Mesenteric fat pad (tissue), 1 donor: ENCODE data around the gene TSEN54. TPM values are rescaled to one million over a fixed set of nuclear protein-coding genes. Genes with fewer than 3 reads are reported as not detected.

ENCODE experiments used
- DNase-seq: peaks from one replicate; pipeline ENCODE4 v3.0.0-alpha.2; 2020; ENCODE audit warnings: low spot score
- microRNA-seq: library from miRNA; unstranded; fragments of <30 nt; microRNA quantifications from one replicate; pipeline ENCODE4 v1.2.0, GENCODE V29; 2020; ENCODE audit warnings: borderline number of aligned reads
- total RNA-seq: library from RNA; stranded (reverse); fragmentation: NEBNext Ultra II Directional; extraction: Animal tissue kit (Norgen Biotek cat#: 25700); gene quantifications from one replicate; pipeline ENCODE4 v1.2.1, GENCODE V29; 2021
- donor health status: DM: yes; HTN: yes; CAD: no.

TSEN54 gene
- total RNA-seq, 1 donor from 2014 or later = 13.7 TPM

DNA sequence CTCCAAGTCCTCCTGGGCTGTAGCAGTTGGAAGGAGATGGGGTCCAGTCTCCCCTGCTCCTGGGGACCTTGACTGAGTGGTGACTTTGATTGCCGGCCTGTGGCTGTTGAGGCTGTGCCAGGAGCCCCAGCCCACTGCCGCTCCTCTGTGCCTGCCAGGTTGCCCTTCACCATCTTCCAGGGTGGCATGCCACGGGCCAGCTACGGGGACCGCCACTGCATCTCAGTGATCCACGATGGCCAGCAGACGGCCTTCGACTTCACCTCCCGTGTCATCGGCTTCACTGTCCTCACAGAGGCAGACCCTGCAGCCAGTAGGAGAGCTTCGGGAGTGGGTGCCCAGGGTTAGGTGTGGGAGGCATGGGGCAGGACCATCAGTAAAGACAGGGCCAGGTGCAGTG, 47.9 kb downstream of the TSEN54 start:
- no peak for DNase-seq

DNA sequence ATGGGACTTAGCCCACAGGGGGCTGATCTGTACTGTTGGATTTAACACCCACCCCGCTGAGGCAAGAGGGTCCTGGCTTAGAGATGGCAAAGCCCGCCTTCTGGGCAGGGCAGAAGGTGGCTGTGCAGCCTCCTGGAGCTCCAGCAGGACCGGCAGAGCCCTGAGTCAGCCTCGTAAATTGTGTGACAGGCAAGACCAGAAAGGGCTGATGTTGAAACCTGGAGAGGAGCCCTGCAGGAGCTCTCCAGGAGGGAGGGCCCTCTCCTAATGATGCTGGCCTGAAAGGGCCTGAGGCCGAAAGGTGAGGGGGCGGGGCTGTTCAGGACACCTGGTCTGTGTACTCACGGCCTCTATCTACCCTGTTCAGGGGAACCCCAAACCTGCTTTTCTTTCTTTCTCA, 48.7 kb downstream of the TSEN54 start:
- no peak for DNase-seq

- DNase-seq = no peak
Measured at GRCh38 chr17:75565618-75566017, 49.3 kb downstream of the TSEN54 start.

DNA sequence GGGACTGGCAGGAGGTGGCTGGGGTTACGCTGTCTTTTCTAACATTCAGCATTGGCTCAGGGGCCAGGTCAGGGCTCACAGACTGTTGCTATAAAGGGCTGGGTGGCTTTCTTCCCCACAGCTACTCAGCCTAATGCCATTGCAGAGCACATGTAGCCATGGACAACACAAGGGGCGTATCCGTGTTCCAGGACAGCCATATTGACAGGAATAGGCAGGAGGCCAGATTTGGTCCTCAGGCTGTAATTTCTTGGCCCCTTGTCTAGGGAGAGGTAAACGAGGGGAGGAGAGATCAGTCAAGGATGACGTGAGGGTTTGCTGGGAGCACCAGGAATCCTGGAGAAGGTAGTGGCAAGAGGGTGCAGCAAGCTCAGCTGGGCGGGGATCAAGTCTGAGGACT, 50.1 kb downstream of the TSEN54 start:
- no peak for DNase-seq

GRCh38 chr17:75566834-75567233, 50.5 kb downstream of the TSEN54 start:
- DNase-seq = no peak

DNA sequence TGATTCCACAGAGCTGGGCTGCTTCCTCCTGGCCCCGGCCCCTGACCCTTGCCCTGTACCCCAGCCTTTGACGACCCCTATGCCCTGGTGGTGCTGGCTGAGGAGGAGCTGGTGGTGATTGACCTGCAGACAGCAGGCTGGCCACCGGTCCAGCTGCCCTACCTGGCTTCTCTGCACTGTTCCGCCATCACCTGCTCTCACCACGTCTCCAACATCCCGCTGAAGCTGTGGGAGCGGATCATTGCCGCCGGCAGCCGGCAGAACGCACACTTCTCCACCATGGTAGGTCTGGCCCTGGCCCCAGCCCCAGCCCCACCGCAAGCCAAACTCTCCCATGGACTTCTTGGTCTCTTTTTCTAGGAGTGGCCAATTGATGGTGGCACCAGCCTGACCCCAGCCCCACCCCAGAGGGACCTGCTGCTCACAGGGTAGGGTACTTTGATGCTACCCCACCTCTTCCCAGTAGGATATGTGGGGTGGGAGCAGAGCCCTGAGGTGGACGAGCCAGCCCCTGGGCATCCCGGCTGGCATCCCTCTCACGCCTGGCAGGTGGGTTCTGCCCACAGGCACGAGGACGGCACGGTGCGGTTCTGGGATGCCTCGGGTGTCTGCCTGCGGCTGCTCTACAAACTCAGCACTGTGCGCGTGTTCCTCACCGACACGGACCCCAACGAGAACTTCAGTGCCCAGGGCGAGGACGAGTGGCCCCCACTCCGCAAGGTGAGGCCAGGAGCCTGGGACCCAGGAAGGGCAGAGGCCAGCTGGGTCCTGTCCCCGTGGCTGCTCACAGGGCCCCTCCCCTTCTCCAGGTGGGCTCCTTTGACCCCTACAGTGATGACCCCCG, 52.3 kb downstream of the TSEN54 start:
- DNase-seq = no peak

DNA sequence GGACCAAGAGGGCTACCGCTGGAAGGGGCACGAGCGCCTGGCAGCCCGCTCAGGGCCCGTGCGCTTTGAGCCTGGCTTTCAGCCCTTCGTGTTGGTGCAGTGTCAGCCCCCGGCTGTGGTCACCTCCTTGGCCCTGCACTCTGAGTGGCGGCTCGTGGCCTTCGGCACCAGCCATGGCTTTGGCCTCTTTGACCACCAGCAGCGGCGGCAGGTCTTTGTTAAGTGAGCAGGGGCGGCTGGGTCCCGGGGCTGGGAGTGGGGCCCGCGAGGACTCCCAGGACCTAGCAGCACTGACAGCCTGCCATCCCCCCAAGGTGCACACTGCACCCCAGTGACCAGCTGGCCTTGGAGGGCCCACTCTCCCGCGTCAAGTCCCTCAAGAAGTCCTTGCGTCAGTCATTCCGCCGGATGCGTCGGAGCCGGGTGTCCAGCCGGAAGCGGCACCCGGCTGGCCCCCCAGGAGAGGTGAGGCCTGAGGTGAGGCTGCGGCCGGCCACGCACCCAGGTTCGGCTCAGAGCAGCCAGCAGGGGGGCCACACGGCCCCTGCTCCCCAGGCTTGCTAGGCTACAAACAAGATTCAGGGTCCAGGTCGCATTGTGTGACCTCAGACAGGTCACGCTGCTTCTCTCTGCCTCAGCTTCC, 53.8 kb downstream of the TSEN54 start:
- DNase-seq = no peak

GRCh38 chr17:75570772-75571171, 54.4 kb downstream of the TSEN54 start:
- no peak for DNase-seq

GRCh38 chr17:75571197-75571884, 55.0 kb downstream of the TSEN54 start:
- DNase-seq = no peak

GRCh38 chr17:75571885-75572215, 55.5 kb downstream of the TSEN54 start:
- DNase-seq = no peak

DNA sequence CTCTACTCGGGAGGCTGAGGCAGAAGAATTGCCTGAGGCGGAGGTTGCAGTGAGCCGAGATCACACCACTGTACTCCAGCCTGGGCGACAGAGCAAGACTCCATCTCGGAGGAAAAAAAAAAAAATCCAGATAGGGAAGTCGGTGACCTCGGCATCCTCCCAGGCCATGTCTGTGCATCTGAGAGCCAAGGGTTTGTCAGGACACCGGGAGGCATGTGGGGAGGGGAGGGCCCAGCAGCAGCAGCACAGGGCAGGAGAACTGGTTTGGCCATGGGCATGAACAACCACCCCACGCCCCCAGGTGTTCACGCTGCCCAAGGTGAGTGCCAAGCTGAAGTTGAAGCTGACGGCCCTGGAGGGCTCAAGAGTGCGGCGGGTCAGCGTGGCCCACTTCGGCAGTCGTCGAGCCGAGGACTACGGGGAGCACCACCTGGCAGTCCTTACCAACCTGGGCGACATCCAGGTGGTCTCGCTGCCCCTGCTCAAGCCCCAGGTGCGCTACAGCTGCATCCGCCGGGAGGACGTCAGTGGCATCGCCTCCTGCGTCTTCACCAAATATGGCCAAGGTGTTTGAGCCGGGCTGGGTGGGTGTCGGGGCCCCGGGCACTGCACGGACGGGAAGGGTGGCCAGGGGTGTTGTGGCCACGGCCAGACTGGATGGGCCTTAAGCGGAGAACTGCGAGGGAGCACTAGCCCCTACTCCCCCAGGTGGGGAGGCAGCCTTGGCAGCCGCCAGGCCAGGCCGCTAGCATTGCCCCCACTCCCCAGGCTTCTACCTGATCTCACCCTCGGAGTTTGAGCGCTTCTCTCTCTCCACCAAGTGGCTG, 56.6 kb downstream of the TSEN54 start:
- DNase-seq = no peak

DNA sequence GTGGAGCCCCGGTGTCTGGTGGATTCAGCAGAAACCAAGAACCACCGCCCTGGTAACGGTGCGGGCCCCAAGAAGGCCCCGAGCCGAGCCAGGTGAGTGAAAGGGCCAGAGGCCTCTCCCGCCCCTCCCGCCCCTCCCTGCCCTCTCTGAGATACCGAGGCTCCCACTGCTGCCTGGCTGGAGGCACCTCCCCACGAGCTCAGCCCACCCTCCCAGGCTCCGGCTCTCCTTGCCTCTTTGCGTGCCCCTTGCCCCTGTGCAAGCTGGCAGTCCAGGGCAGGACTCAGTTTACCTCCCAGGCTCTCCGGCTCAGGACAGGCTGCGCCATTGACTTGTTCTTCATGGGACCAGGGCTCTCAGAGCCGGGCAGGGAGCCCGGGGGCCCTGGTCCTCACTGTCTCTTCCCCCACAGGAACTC, 57.2 kb downstream of the TSEN54 start:
- no peak for DNase-seq

DNA sequence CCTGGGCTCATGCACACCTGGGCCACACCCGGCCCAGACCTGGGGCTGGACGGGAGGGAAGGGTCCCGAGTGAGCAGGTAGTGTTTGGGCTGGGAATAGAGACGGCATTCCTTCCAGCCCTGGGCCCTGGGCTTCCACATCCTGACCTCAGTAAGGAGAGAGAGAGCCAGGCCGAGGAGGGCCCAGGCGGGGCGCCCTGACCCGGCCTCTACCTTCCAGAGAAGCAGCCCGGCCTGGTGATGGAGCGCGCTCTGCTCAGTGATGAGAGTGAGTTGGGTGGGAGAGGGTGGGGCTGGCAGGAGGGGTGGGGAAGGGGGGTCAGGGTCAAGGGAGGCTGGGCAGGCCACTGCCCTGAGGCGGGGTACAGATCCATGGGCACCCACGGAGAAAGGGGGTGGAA, 57.7 kb downstream of the TSEN54 start:
- DNase-seq = no peak

Small RNAs within 50 kb of the gene (microRNA-seq; reads per million reads assigned to microRNA genes)
- not detected for gene MIR6785

Other genes starting within 250 kb of the TSEN54 start
- 15.5 TPM for gene MIF4GD, start 245.3 kb upstream of the TSEN54 start, total RNA-seq
- 16.4 TPM for gene SLC25A19, start 227.1 kb upstream of the TSEN54 start, total RNA-seq
- 154 TPM for gene GRB2, start 110.8 kb upstream of the TSEN54 start, total RNA-seq
- gene TMEM94, start 59.9 kb upstream of the TSEN54 start, total RNA-seq = 61.0 TPM
- 72.8 TPM for gene CASKIN2, start 991 bp upstream of the TSEN54 start, total RNA-seq
- gene LLGL2, start 9.2 kb downstream of the TSEN54 start, total RNA-seq = 8.2 TPM
- gene MYO15B, start 71.3 kb downstream of the TSEN54 start, total RNA-seq = 110 TPM
- gene SMIM5, start 116.9 kb downstream of the TSEN54 start, total RNA-seq = 0.42 TPM
- 12.7 TPM for gene RECQL5, start 150.6 kb downstream of the TSEN54 start, total RNA-seq
- gene SAP30BP, start 150.8 kb downstream of the TSEN54 start, total RNA-seq = 86.0 TPM
- gene ITGB4, start 204.9 kb downstream of the TSEN54 start, total RNA-seq = 13.9 TPM
- gene GALK1, start 248.7 kb downstream of the TSEN54 start, total RNA-seq = 26.4 TPM